HEK293T (cell line): Measurements from ENCODE around the gene TMPRSS4.

Experiments used
- ARNT ChIP-seq: fragments of 450-650 bp; IDR thresholded peaks from 2 replicates; pipeline ENCODE4 v1.6.1; 2017; ENCODE audit warnings: mild to moderate bottlenecking
- BHLHE40 ChIP-seq: fragments of 450-650 bp; IDR thresholded peaks from 2 replicates; pipeline ENCODE4 v1.6.1; 2016; ENCODE audit warnings: mild to moderate bottlenecking, moderate library complexity, borderline replicate concordance
- ELF4 ChIP-seq: fragments of 450-650 bp; IDR thresholded peaks from 2 replicates; pipeline ENCODE4 v1.6.1; 2017; ENCODE audit warnings: antibody characterized with exemption
- FOXA1 ChIP-seq: fragments of 450-650 bp; IDR thresholded peaks from 2 replicates; pipeline ENCODE4 v1.6.1; 2016; ENCODE audit warnings: mild to moderate bottlenecking
- HDGF ChIP-seq: fragments of 450-650 bp; IDR thresholded peaks from 2 replicates; pipeline ENCODE4 v1.6.1; 2017; ENCODE audit warnings: antibody characterized with exemption, borderline replicate concordance
- L3MBTL2 ChIP-seq: fragments of 450-650 bp; conservative IDR thresholded peaks from 2 replicates; pipeline ENCODE4 v1.6.1; 2016; ENCODE audit warnings: mild to moderate bottlenecking
- SP1 ChIP-seq: fragments of 450-650 bp; IDR thresholded peaks from 2 replicates; pipeline ENCODE4 v1.6.1; 2017
- TARDBP ChIP-seq: fragments of 450-650 bp; IDR thresholded peaks from 2 replicates; pipeline ENCODE4 v1.6.1; 2016
- ZNF384 ChIP-seq: fragments of 450-650 bp; IDR thresholded peaks from 2 replicates; pipeline ENCODE4 v1.6.1; 2016

DNA sequence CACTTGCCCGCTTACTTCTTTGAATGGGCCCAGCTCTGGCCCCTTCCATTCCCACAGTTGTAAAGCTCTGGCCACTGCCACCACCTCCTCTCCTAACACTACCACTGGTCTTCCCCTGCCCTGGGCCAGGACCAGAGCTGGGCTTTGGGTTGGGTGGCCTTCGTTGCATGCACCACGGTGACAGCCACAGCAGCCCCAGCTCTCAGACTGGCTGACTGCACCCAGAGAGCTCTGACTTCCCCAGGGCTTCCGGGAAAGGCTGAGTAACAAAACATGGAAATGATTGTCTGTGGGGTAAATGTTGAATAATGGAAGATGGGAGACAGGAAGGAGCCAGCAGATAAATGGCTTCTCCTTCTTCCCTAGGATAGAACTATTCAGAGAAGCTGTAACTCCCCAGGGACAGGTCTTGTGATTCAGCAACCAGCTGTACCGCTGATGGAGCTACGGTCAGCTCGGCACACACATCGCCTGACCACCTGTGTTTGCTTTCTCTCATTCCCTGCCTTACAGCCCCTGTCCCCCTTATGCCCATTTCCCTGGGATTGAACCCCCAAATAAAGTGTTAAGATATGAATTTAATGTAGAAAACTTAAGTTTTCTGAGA, 48.2 kb downstream of the TMPRSS4 start:
- no peak for TF ChIP-seq ZNF384
- TF ChIP-seq L3MBTL2: no peak
- TF ChIP-seq FOXA1: no peak
- TF ChIP-seq ARNT: no peak
- TF ChIP-seq BHLHE40: no peak
- TF ChIP-seq ELF4: no peak
- TF ChIP-seq TARDBP: no peak
- TF ChIP-seq SP1: no peak
- no peak for TF ChIP-seq HDGF
